Activated T-cell treated with anti-CD3 and anti-CD28 coated beads for 48 hours (primary cell): ENCODE results near the gene RSL1D1.
"Not testable (repeated sequence)": the region's sequence is repeated elsewhere in the genome, so short reads cannot be mapped to it uniquely, and the experiment has no call there.

ENCODE experiments used
- DNase-seq: peaks from one replicate; pipeline ENCODE4 v3.0.0-alpha.2; 2020; ENCODE audit warnings: low read depth

The RSL1D1 gene

DNA sequence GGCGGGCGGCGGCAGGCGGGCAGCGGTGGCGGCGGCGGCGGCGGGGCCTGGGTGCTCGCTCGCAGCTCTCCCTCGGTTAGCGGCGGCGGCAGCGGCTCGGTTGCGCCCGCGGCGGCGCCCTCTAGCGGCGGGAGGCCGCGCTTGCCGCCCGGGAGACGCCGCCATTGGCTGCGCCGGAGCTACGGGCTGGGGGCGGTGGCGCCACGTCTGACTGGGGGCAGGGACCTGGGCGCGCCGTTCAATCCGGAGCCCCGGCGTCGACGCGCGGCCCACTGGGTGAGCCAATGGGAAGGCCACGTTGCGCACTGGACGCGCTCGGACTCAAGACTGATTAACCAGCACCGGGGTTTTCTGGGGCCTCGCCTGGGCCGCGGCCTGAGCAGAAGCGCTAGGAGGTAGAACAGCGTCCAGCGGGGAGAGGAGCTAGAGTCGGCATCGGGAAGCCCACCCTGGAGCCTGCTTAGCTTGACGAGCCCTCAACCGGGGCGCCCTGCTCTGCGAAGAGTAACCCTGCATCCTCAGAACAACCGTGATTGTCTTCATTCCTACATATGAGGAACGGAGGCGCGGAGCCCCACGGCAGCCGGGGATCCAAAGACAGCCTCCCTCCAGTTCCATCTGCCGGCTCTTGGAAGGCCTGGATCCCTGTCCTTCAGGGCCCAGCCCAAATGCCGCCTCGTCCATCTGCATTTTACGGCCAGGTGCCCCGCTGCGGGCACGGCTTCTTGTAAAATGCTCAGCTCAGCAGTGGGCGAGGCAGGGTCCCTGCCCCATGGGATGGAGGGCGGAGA is 54.0 kb downstream of the RSL1D1 start, which contains the start of gene ZC3H7A:
TSS of gene ZC3H7A (minus strand) at position 93 of the 791 bp plus-strand sequence. CDS start 14,904 bp downstream, outside the sequence.
- peak; percentile 95 for DNase-seq

DNA sequence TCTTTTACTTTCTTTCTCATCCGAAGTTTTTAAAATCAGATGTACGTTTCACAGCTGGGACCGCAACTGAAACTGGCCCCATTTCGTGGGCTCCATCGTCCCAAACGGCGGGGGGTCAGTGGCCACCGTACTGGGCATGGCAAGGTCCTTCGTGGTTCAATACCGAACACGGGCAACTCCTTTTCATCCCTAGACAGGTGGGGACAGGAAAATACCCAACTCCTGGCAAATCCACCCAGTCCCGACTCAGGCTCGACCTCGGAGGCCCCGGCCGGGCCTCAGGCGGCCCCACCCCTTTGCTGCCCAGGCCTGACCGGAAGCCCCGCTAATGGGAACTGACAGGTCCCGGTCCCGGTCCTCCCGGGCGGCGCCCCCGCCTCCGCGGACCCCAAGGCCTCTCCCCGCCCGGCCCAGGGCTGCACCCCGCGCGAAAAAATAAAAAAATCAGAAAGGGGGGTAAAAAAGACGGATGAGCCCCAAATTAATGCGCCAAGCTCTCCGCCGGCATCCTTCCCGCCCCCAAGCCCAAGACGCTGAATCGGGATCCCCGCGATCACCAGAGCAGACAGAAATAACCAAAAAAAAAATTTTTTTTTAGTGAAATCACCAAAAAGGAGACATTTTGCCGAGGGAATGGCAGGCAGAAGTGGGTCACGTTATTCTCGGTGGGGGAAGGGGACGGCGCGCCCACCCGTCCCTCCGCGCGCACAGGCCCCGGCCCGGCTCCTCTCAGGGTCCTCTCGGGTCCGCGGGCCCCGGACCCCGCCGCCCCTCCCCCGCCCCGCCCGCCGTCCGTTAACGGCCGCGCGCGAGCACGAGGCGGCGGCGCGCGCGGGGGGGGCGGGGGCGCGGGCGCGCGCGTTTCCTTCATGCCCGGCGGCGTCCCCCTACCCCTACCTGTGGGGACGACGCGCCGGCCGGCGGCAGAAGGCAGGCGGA is 54.8 kb downstream of the RSL1D1 start:
- no peak for DNase-seq

DNA sequence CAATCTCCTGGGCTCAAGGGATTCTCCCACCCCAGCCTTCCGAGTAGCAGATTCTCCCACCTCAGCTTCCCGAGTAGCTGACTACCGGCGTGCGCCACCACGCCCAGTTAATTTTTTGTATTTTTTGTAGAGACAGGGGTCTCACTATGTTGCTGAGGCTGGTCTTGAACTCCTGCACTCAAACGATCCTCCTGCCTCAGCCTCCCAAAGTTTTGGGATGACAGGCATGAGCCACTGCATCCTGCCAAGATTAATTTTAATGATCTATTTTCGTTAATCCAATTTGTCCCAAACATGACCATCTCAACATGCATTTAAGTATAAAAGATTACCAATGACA is 55.5 kb downstream of the RSL1D1 start:
- no peak for DNase-seq

DNA sequence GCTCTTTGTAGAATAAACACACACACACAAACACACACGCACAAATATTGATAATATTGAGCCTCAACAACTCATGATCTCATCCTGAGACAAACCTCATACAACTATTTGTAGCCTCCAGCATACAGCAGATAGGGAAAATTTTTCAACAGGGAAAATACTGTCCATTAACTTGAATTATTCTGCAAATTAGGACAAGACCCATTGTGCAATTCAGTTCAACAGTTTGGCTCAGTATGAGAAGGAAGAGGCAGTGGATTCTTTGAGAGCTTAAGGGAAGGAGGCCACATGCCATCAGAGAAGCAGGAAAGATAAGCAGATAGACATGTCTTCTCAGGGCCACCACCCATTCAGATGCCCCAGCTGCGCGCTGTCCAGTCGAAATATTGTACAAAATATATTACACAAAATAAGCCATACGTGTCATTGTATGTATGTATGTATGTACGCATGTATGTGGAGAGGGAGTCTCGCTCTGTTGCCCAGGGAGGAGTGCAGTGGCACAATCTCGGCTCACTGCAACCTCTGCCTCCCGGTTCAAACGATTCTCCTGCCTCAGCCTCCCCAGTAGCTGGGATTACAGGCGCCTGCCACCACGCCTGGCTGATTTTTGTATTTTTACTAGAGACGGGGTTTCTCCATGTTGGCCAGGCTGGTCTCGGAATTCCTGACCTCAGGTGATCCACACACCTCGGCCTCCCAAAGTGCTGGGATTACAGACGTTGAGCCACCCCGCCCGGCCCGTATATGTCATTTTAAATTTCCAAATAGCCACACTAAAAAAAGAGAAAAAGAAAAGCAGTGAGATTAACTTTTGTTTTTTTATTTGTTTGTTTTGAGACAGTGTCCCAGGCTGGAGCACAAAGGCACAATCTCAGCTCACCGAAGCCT is 56.1 kb downstream of the RSL1D1 start:
- DNase-seq, result no peak

DNA sequence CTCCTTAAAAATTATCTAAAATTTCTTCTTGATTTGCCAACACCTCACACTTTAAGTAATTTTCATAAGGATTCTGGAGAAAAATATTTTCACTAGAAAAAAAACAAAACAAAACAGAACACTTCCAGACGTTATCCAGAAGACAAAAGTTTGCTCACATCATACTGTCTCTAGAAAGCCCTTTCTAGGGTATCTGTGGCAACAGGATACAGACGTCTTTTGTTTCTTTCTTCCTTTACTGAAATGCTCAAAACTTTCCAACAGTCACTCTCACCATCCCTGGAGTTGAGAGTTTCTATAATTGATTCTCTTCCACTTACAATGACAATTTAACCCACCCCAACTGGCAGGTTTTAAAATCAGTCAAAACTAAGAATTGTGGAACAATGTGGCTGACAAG is 56.9 kb downstream of the RSL1D1 start:
- no peak for DNase-seq

DNA sequence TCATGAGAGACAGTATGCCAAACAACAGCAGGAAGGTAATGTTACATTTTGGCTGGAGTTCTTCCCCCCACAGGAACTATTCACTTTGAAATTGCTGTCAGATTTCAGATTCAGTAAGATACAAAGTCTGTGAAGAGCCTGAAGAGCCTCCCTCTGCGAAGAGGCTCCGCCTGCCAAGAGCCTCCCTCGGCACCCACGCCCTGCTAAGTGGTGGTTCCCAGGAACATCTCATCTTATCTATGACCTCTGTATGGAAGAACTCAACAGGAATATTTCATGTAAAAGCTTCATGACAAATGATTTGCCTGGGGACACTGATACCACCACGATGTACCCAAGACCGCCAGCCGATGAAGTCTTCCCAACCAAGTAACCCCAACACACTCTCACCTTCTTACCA is 57.5 kb downstream of the RSL1D1 start:
- no peak for DNase-seq

DNA sequence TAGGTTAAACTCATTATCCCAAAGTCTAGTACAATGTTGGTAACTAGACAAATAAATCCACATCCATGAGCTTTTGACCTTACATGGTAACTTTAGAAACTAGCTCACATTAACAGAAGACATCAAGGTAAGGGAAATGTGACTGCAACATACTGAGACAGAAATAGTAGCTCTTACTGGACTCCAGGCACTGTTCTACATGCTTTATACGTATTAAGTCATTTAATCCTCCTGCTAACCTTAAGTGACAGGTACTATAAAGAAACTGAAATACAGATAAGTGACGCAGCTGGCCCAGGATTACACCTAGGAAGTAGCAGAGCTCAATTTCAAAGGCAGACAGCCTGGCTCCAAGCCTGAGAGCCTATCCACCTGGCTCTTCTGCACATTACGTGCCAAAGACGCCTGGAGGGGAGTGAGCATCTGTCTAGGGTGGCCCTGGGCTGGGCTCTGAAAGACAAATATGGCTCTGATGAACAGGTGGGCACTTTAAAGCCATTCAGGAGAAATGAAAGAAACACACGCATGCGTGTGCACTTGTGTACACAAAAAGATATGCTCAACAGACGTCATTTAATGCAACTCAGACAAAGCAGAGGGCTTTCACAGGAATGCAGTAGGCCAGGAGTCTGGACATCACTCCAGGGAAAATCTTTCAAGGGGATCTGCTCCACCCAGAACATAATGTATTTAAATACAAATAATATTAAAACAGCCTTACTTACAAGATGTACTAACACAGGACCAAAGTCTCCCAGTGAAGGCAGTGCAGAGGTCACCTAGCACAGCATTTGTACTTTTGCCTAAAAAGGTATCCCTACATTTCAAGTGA is 58.7 kb downstream of the RSL1D1 start:
- DNase-seq, result no peak

DNA sequence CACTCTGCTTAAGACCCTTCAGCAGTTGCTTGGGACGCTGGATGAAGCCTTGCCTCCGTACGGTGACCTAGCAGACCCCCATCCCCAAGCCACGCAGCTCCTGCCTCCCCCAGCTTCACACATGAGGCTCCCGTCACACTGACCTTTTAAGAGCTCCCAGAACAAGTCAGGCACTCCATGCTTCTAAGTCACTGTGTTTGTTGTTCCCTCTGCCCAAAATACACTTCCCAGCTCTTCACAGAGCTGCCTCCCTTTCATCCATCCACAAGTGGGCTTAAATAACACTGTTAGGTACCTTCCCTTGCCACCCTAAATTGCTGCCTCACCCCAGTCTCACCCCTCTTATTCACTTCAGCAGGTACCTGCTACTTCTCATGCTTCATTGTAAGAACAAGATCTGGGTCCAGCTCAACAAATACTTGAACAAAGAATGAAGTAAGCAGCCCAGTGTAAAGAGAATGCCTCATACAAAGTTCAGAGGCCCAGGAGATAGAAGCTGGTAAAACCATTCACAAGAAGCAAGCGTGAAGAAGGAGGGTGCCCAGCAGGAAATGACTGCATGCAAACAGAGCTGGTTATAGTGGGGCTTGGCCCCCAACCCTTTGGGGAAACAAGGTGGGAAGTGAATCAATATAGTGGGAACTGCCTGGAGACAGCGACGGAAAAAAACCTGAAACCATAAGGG is 60.1 kb downstream of the RSL1D1 start:
- no peak for DNase-seq

DNA sequence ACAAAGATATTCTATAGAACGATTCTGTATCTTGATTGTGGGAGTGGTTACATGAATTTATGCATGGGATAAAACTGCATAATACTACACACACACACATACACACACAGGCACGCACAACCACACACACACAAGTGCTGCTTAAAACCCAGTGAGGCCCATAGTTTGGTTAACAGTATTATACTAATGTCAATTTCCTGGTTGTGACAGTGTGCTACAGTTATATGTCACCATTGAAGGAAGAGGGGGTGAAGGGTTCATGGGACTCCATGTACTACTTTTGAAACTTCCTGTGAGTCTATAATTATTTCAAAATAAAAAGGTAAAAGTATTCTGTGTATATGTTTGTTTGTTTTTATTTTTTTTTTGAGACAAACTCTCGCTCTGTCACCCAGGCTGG is 62.4 kb downstream of the RSL1D1 start:
- DNase-seq, result no peak

DNA sequence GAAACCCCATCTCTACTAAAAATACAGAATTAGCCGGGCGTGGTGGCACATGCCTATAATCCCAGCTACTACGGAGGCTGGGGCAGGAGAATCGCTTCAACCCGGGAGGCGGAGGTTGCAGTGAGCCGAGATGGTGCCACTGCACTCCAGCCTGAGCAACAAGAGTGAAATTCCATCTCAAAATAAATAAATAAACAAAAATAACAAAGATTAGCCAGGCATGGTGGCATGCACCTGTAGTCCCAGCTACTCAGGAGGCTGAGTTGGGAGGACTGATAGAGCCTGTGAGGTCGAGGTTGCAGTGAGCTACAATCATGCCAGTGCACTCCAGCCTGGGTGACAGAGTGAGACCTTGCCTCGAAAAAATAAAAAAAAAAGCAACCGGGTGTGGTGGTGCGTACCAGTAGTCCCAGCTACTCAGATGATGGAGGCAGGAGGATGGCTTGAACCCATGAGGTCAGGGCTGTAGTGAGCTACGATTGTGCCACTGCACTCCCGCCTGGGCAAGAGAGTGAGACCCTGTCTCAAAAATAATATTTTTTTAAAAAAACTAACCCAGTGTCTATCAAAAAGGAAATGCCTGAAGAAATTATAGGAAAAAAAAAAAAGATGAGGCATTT is 66.3 kb downstream of the RSL1D1 start:
- not testable (repeated sequence) for DNase-seq

DNA sequence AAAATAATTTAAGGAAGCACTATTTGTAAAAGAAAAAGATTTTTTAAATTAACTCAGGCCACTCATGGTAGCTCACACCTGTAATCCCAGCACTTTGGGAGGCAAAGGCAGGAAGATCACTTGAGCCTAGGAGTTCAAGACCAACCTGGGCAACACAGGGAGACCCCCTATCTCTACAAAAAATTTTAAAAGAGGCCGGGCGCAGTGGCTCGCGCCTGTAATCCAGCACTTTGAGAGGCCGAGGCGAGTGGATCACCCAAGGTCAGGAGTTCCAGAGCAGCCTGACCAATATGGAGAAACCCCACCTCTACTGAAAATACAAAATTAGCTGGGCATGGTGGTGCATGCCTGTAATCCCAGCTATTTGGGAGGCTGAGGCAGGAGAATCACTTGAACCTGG is 67.0 kb downstream of the RSL1D1 start:
- not testable (repeated sequence) for DNase-seq

DNA sequence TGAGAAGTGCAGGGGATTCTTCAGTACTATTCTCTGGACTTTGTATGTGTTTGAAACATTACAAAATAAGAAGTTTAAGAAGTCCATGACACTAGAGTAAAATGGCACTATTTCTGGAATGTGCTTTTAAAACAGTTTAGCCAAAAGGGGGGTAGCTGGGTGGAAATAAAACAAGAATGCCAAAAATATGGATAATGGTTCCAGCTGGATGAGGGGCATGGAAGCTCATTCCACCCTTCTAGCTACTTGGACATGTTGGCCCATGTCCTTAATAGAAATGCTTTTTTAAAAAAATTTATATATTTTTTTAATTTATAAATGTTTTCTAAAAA is 67.3 kb downstream of the RSL1D1 start:
- DNase-seq, result no peak
